ENCODE results near the gene AHCYL1. TPM values are rescaled to one million over a fixed set of nuclear protein-coding genes. Genes with fewer than 3 reads are reported as not detected.

Gene AHCYL1
- total and polyA plus RNA-seq, 2 of the 8 experiments (the other 6 are each of a cell fraction or from before 2014, with no cell fraction given), result 64.5 to 95.9 TPM

- no peak overlapping the region for H3K56ac ChIP-seq (replicated peaks; ENCODE audit: insufficient read length, low read depth, low read length)
- H3K9me3 ChIP-seq (ENCODE audit: insufficient read depth in 2 of 2, low read depth in 1 of 2, low read length in 1 of 2), result no peaks in the 10 kb centered on the region
- H3K79me1 ChIP-seq (ENCODE audit: low read depth, low read length), result peaks cover 7% of the 10 kb centered on the region; the same call in 1 of the 2 replicates
- no peaks in the 10 kb centered on the region; the same call in 1 of the 2 replicates for H3K23me2 ChIP-seq (ENCODE audit: low read depth, low read length)
- peaks cover 3 to 21% of the 10 kb centered on the region in 2 experiments for H3K79me2 ChIP-seq (ENCODE audit: control insufficient read depth in 1 of 2, insufficient read depth in 2 of 2, low read length in 2 of 2)
- TF ChIP-seq CBX5 (IDR thresholded peaks at IDR 0.05; ENCODE audit: low read depth, low read length), result no peak
- no peak for TF ChIP-seq SAP30 (IDR thresholded peaks at IDR 0.05; ENCODE audit: insufficient read depth, insufficient replicate concordance, low read length)
- no peak for TF ChIP-seq SUZ12 (IDR thresholded peaks at IDR 0.05; ENCODE audit: low read length)
- TF ChIP-seq BACH1 (IDR thresholded peaks at IDR 0.05; ENCODE audit: low read length), result no peak
- TF ChIP-seq TCF12 (IDR thresholded peaks at IDR 0.05; ENCODE audit: low read depth, low read length), result no peak
- no peak overlapping the region for H2BK120ac ChIP-seq (replicated peaks; ENCODE audit: low read depth, low read length)
- peaks cover 3 to 14% of the 10 kb centered on the region in 2 experiments for H4K20me1 ChIP-seq (replicated peaks in 1 of 2; ENCODE audit: control insufficient read depth in 1 of 2, insufficient read depth in 2 of 2, low read length in 2 of 2)
- H4K91ac ChIP-seq (replicated peaks; ENCODE audit: insufficient read length, low read length), result no peak overlapping the region
- H3K18ac ChIP-seq (ENCODE audit: extremely low read depth, low read length), result no peak overlapping the region
- H3K14ac ChIP-seq (ENCODE audit: insufficient read length), result no peak overlapping the region
- no peak overlapping the region for H4K5ac ChIP-seq (ENCODE audit: insufficient read length, low read depth, low read length)
- H2BK15ac ChIP-seq (ENCODE audit: low read length), result no peak overlapping the region
- H3K4me3 ChIP-seq (ENCODE audit: extremely low read depth in 1 of 4, insufficient read depth in 2 of 4, low read depth in 3 of 4, low read length in 4 of 4), result no peak overlapping the region
- no peak overlapping the region for H4K8ac ChIP-seq (ENCODE audit: extremely low read depth, insufficient read depth, low read length)
- H2AK5ac ChIP-seq (ENCODE audit: low read depth, low read length), result no peak overlapping the region
- 91% methylated on average over 4 of the region's 4 CpGs; no CpG with 5 or more reads in 1 of the 2 experiments for WGBS, 2 experiments (ENCODE audit: extremely low coverage in 1 of 2, insufficient coverage in 1 of 2, insufficient read length in 1 of 2, insufficient replicate concordance in 2 of 2, low coverage in 1 of 2, low lambda C conversion rate in 2 of 2, missing lambda C conversion rate in 1 of 2)
- H3K27me3 ChIP-seq (replicated peaks in 1 of 4; ENCODE audit: control insufficient read depth in 3 of 4, extremely low read depth in 1 of 4, insufficient read depth in 3 of 4, low read length in 3 of 4), result no peaks in the 10 kb centered on the region
- no peak overlapping the region for H3K23ac ChIP-seq (ENCODE audit: insufficient read length)
- no peak overlapping the region for H3K4me2 ChIP-seq (ENCODE audit: insufficient read depth in 1 of 2, low read depth in 2 of 2, low read length in 2 of 2)
- POLR2A ChIA-PET (ENCODE audit: partially characterized antibody), result interaction anchor here (0.9 kb wide), 1 partner anchor 11 kb away, joined by 3 read pairs; no protein-coding TSS in a partner anchor
- H3K4me1 ChIP-seq (replicated peaks in 1 of 4; ENCODE audit: control insufficient read depth in 3 of 4, insufficient read depth in 4 of 4, low read length in 3 of 4), result peaks cover 0 to 3% (median 0%) of the 10 kb centered on the region in 4 experiments; a peak in 2 of 7 replicates
- H3K9ac ChIP-seq (replicated peaks in 1 of 4; ENCODE audit: extremely low read depth in 1 of 4, low read depth in 3 of 4, low read length in 3 of 4), result no peak overlapping the region
- H3K27ac ChIP-seq (ENCODE audit: low read depth, low read length), result no peak overlapping the region
- H3K36me3 ChIP-seq (ENCODE audit: control insufficient read depth in 2 of 4, insufficient read depth in 4 of 4, low read length in 3 of 4), result peaks cover 47 to 83% (median 70%) of the 10 kb centered on the region in 4 experiments
- no peak overlapping the region for H2BK12ac ChIP-seq (ENCODE audit: low read depth, low read length)
- CTCF ChIA-PET (ENCODE audit: partially characterized antibody), result interaction anchor here (2.4 to 40.7 kb wide), 3 partner anchors 11 to 44 kb away, joined by 11 to 1450 read pairs (median 150); partner anchors contain the start of gene ALX3
- H2BK5ac ChIP-seq (ENCODE audit: low read depth, low read length), result no peak overlapping the region
- no peak overlapping the region for H3K4ac ChIP-seq (replicated peaks; ENCODE audit: insufficient read length, low read depth, low read length)
- H2BK20ac ChIP-seq (ENCODE audit: low read length), result no peak overlapping the region
- FAIRE-seq (no peak), DNase-seq (ENCODE audit: low read depth in 1 of 2, low spot score in 2 of 2) (no peak)
- H2AFZ ChIP-seq (ENCODE audit: low read length), result no peak overlapping the region
These were observed 56.0 kb downstream of the AHCYL1 start for GRCh38 chr1:110040548-110040947.

Data from H1 (cell line).